AG04449 (cell line): Measurements from ENCODE around the gene ILRUN.
"Not testable (repeated sequence)": the region's sequence is repeated elsewhere in the genome, so short reads cannot be mapped to it uniquely, and the experiment has no call there.

Source experiments
- CTCF ChIA-PET: fragments of 350-600 bp; formaldehyde crosslinking; extraction: SDS; loops from one replicate; lab custom pipeline; 2021; ENCODE audit warnings: antibody characterized with exemption; lab: Yijun Ruan, JAX
- POLR2A ChIA-PET: fragments of 400-600, 350-600 bp; formaldehyde crosslinking; extraction: SDS; loops from one replicate; lab custom pipeline; 2020; ENCODE audit warnings: antibody characterized with exemption, inconsistent platforms; lab: Yijun Ruan, JAX
- DNase-seq: peaks from one replicate; pipeline ENCODE4 v3.0.0-alpha.2; 2010; ENCODE audit warnings: low read depth, low spot score
- H3K4me3 ChIP-seq: 2 replicates; pipeline ENCODE4 v1.5.1; 2011; ENCODE audit warnings: low read depth, mild to moderate bottlenecking, control low read depth, low read length
- CTCF ChIP-seq: IDR thresholded peaks from one replicate; pipeline ENCODE4 v1.5.1; 2011; ENCODE audit warnings: mild to moderate bottlenecking, moderate library complexity, low read length, control low read depth, inconsistent platforms; ENCODE audit not compliant: insufficient read depth; ENCODE audit errors: missing control alignments

ILRUN gene

GRCh38 chr6:34688956-34689355, 7.6 kb downstream of the ILRUN start:
- ChIA-PET POLR2A (no interaction called here), CTCF (no interaction called here)
- H3K4me3 ChIP-seq, result no peak overlapping the region
- no peak for TF ChIP-seq CTCF
- no peak for DNase-seq

- no peak overlapping the region for H3K4me3 ChIP-seq
- TF ChIP-seq CTCF, result no peak
- ChIA-PET CTCF (no interaction called here), POLR2A (no interaction called here)
- DNase-seq, result no peak
Observed at GRCh38 chr6:34684919-34685318, 11.6 kb downstream of the ILRUN start.

- no peak overlapping the region for H3K4me3 ChIP-seq
- DNase-seq, result no peak
- ChIA-PET CTCF (no interaction called here), POLR2A (no interaction called here)
- TF ChIP-seq CTCF, result no peak
Observed at GRCh38 chr6:34684364-34684763, 12.2 kb downstream of the ILRUN start.

- no peak overlapping the region for H3K4me3 ChIP-seq
- ChIA-PET POLR2A (no interaction called here), CTCF (no interaction called here)
- TF ChIP-seq CTCF, result no peak
- no peak for DNase-seq
Observed at GRCh38 chr6:34680802-34681515, 15.6 kb downstream of the ILRUN start.

GRCh38 chr6:34680313-34680712, 16.3 kb downstream of the ILRUN start:
- POLR2A ChIA-PET, DNase-seq, H3K4me3 ChIP-seq, CTCF ChIA-PET: not testable (repeated sequence)

- no peak for TF ChIP-seq CTCF
- no peak for DNase-seq
- CTCF ChIA-PET, result no interaction called here
- H3K4me3 ChIP-seq, result no peak overlapping the region
- POLR2A ChIA-PET, result no interaction called here
Observed at GRCh38 chr6:34679552-34680253, 16.9 kb downstream of the ILRUN start.

GRCh38 chr6:34676140-34676539, 20.4 kb downstream of the ILRUN start:
- no peak for TF ChIP-seq CTCF
- no peak for DNase-seq
- POLR2A ChIA-PET, result no interaction called here
- no peak overlapping the region for H3K4me3 ChIP-seq
- CTCF ChIA-PET, result no interaction called here

GRCh38 chr6:34674930-34675329, 21.6 kb downstream of the ILRUN start:
- CTCF ChIA-PET, H3K4me3 ChIP-seq, DNase-seq, POLR2A ChIA-PET: not testable (repeated sequence)
